Activated CD8-positive, alpha-beta memory T cell treated with anti-CD3 and anti-CD28 coated beads for 24 hours (primary cell): ENCODE data around the gene SLC45A2.

Experiments
- DNase-seq: peaks from one replicate; pipeline ENCODE4 v3.0.0-alpha.2; 2020

Gene SLC45A2

GRCh38 chr5:34005681-34006080, 21.2 kb upstream of the SLC45A2 start:
- no peak for DNase-seq

GRCh38 chr5:34005211-34005610, 20.7 kb upstream of the SLC45A2 start:
- DNase-seq = no peak

GRCh38 chr5:34003941-34004340, 19.4 kb upstream of the SLC45A2 start:
- no peak for DNase-seq

GRCh38 chr5:34002629-34003328, 18.3 kb upstream of the SLC45A2 start:
- no peak for DNase-seq

GRCh38 chr5:34001241-34001841, 16.8 kb upstream of the SLC45A2 start:
- no peak for DNase-seq

- DNase-seq = no peak
These were observed 15.5 kb upstream of the SLC45A2 start for GRCh38 chr5:33999978-34000377.

- no peak for DNase-seq
These were observed 13.0 kb upstream of the SLC45A2 start for GRCh38 chr5:33997331-33997983.

- DNase-seq = no peak
These were observed 11.4 kb upstream of the SLC45A2 start for GRCh38 chr5:33995865-33996264.

GRCh38 chr5:33994845-33995244, 10.4 kb upstream of the SLC45A2 start:
- DNase-seq = no peak

- no peak for DNase-seq
These were observed 8.4 kb upstream of the SLC45A2 start for GRCh38 chr5:33992864-33993263.

- no peak for DNase-seq
These were observed 954 bp upstream of the SLC45A2 start for GRCh38 chr5:33985447-33985846.

GRCh38 chr5:33984178-33984577, 315 bp downstream of the SLC45A2 start:
- DNase-seq = no peak

GRCh38 chr5:33981408-33982162, 2.9 kb downstream of the SLC45A2 start:
- no peak for DNase-seq

- no peak for DNase-seq
These were observed 4.5 kb downstream of the SLC45A2 start for GRCh38 chr5:33980030-33980429.

- no peak for DNase-seq
These were observed 6.2 kb downstream of the SLC45A2 start for GRCh38 chr5:33978306-33978705.

GRCh38 chr5:33976307-33976706, 8.2 kb downstream of the SLC45A2 start:
- DNase-seq = no peak

- no peak for DNase-seq
These were observed 8.6 kb downstream of the SLC45A2 start for GRCh38 chr5:33975852-33976251.

GRCh38 chr5:33973271-33973670, 11.2 kb downstream of the SLC45A2 start:
- no peak for DNase-seq

GRCh38 chr5:33969572-33970452, 14.7 kb downstream of the SLC45A2 start:
- no peak for DNase-seq

- no peak for DNase-seq
These were observed 16.1 kb downstream of the SLC45A2 start for GRCh38 chr5:33968211-33969005.

GRCh38 chr5:33966805-33967204, 17.7 kb downstream of the SLC45A2 start:
- no peak for DNase-seq
